Measurements from ENCODE around the gene KRT13. TPM values are rescaled to one million over a fixed set of nuclear protein-coding genes. Genes with fewer than 3 reads are reported as not detected.

The KRT13 gene
- not detected in 2 replicates for total RNA-seq

DNA sequence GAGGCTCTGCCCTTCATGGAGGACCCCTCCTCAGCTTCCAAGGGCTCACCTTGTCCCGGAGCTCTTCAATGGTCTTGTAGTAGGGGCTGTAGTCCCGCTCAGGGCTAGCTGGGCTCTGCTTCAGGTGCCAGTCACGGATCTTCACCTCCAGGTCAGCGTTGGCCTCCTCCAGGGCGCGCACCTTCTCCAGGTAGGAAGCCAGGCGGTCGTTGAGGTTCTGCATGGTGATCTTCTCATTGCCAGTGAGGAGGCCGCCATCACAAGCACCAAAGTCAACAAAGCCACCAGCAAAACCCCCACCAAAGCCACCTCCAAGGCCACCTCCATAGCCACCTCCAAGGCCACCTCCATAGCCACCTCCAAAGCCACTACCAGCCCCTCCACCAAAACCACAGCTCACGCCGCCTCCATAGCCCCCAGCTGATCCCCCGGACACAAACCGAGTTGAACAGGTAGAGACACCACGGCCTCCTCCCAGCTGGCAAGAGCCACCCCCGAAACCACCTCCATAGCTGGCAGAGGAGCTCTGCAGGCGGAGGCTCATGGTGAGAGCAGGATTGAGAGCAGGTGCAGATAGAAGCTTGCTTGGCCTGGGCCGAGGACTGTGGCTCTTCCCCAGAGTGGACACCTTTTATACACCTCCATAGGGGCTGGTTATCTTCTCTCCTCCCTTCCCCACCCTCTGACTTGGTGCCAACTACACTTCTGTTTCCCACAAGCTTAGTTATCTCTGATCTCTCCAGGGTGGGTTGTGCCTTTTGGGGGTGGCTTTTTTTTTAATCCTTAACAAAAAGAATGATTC lies at the start of gene KRT13:
TSS of gene KRT13 (minus strand) at position 606 of the 802 bp plus-strand sequence. CDS start at position 544, 62 bp downstream.

DNA sequence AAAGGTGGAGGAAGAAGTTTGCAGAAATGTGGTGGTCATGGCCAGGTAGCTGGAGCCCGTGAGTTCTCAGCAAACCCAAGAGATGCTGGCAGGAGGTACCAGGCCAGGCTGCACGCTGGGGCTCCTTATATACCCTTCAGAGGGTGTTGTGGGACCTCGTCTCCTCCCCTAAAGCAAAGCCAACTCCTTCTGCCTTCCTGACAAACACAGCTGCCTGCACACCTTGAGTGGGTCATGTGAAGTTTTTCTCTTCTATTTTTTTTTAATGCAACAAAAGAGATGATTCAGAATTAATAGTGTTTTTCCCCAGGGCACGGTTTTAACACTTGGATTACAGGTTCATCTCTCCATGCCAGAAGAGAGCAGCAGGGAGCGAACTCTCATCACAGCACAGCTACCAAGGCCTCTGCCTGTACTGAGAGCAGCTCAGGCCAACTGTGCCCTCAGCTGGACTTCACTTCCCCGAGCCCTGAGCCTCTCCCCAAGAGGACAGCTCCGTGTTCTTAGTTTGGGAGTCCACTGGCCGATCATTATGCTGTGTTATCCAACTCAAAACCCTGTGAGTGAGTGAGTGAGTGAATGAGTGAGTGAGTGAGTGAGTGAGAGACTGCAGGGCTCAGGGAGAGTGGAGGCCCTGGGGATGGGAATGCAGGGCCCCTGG lies 13.5 kb upstream of the KRT13 start, which contains the start of gene KRT15:
TSS of gene KRT15 (minus strand) at position 102 of the 661 bp plus-strand sequence. CDS start at position 39, 63 bp downstream.

DNA sequence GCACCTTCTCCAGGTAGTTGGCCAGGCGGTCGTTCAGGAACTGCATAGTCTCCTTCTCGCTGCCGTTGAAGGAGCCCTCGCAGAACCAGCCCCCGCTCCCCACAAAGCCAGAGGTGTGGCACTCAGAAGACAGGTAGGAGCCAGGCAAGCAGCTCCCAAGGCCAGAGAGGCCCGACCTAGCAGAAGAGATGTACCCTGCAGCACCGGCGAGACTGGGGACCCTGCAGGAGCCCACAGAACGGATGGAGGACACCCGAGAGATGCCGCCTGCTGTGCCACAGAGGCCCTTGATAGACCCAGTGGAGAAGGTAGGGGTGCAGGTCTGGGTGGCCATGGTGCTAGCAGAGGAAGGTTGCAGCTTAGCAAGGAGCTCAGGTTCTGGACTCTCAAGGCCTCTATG lies 15.9 kb downstream of the KRT13 start, which contains the start of gene KRT36:
TSS of gene KRT36 (minus strand) at position 380 of the 400 bp plus-strand sequence. CDS start at position 334, 46 bp downstream.

DNA sequence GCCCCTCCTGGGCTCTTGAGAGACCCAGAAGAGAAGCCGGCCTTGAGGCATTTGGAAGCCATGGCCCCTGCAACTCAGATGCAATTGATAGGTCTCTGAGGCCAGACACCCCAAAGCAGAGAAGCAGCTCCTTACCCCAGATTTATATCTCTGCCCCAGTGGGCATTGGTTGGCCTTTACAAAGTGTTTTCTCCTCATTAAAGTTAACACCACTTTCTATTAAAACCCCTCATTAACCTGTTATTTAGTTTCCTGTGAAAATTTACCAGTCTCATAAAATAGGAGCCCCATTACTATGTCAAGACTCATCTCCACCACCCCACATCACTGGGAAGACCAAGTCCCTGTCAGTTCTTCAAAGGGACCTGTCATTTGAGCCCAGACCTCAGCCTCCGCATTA lies 24.4 kb downstream of the KRT13 start, which contains the start of gene KRT35:
TSS of gene KRT35 (minus strand) at position 116 of the 400 bp plus-strand sequence. CDS start at position 62, 54 bp downstream.

DNA sequence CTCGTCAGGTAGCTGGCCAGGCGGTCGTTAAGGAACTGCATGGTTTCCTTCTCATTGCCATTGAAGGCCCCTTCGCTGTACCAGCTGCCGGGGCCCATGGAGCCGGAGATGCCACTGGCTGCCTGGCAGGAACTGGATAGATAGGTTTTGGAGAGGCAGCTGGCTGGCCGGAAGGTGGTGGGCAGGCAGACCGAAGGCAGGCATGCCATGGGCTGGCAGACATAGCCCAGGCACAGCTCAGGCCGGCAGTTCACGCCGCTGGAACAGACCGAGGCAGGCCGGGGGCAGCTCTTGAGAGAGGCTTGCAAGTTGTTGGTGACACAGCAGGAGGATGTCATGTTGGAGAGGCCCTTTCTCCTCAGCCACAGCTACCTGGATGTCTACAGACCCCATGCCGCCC lies 38.4 kb downstream of the KRT13 start, which contains the start of gene KRT32:
TSS of gene KRT32 (minus strand) at position 399 of the 400 bp plus-strand sequence. CDS start at position 338, 61 bp downstream.

Other genes with a start within 250 kb of the KRT13 start
- not detected in 2 replicates for gene KRTAP9-6, start 240.2 kb downstream of the KRT13 start, total RNA-seq
- not detected in 2 replicates for gene KRTAP9-7, start 229.9 kb downstream of the KRT13 start, total RNA-seq
- not detected in 2 replicates for gene KRTAP29-1, start 202.8 kb downstream of the KRT13 start, total RNA-seq
- gene KRTAP16-1, start 196.3 kb downstream of the KRT13 start, total RNA-seq, result not detected in 2 replicates
- not detected in 2 replicates for gene KRTAP17-1, start 189.9 kb downstream of the KRT13 start, total RNA-seq
- not detected in 2 replicates for gene KRT33A, start 154.8 kb downstream of the KRT13 start, total RNA-seq
- gene KRT33B, start 135.8 kb downstream of the KRT13 start, total RNA-seq, result not detected in 2 replicates
- gene KRT34, start 123.3 kb downstream of the KRT13 start, total RNA-seq, result 0.89 and 1.0 TPM in 2 replicates
- gene KRT31, start 108.0 kb downstream of the KRT13 start, total RNA-seq, result not detected in 2 replicates
- not detected in 2 replicates for gene KRT37, start 81.0 kb downstream of the KRT13 start, total RNA-seq
- gene KRT38, start 64.6 kb downstream of the KRT13 start, total RNA-seq, result not detected in 2 replicates
- gene KRT32, start 38.2 kb downstream of the KRT13 start, total RNA-seq, result not detected in 2 replicates
- not detected in 2 replicates for gene KRT35, start 24.5 kb downstream of the KRT13 start, total RNA-seq
- gene KRT36, start 15.7 kb downstream of the KRT13 start, total RNA-seq, result not detected in 2 replicates
- 0.45 and 0.67 TPM in 2 replicates for gene KRT15, start 13.3 kb upstream of the KRT13 start, total RNA-seq
- 14.7 and 16.1 TPM in 2 replicates for gene KRT19, start 22.7 kb upstream of the KRT13 start, total RNA-seq
- not detected in 2 replicates for gene KRT9, start 66.4 kb upstream of the KRT13 start, total RNA-seq
- not detected in 2 replicates for gene KRT14, start 81.3 kb upstream of the KRT13 start, total RNA-seq
- not detected in 2 replicates for gene KRT16, start 107.2 kb upstream of the KRT13 start, total RNA-seq
- 0.89 and 3.7 TPM in 2 replicates for gene KRT17, start 119.0 kb upstream of the KRT13 start, total RNA-seq
- gene EIF1, start 183.3 kb upstream of the KRT13 start, total RNA-seq, result 86.2 and 95.7 TPM in 2 replicates
- gene GAST, start 206.7 kb upstream of the KRT13 start, total RNA-seq, result not detected in 2 replicates
- under 0.01 TPM in 1 of 2 replicates, not detected in the other for gene HAP1, start 229.0 kb upstream of the KRT13 start, total RNA-seq